Stimulated activated CD4-positive, alpha-beta T cell treated with anti-CD3 and anti-CD28 coated beads, Interleukin-1b, Interleukin-23, amount 100 ng/mL, for 4 hours (primary cell): Measurements from ENCODE around the gene TMEM272.
A peak's percentile ranks its signal among the peaks of the same experiment; 100 is the strongest.
"Not testable (repeated sequence)": the region's sequence is repeated elsewhere in the genome, so short reads cannot be mapped to it uniquely, and the experiment has no call there.

Source experiments
- DNase-seq, 2 donors: peaks; one replicate each; pipeline ENCODE4 v3.0.0-alpha.2; 2020; ENCODE audit warnings: low read depth in 2 of 2

The TMEM272 gene

GRCh38 chr13:51825165-51825592 lies 19.8 kb downstream of the TMEM272 start:
- no peak for DNase-seq

GRCh38 chr13:51824712-51825111 lies 20.3 kb downstream of the TMEM272 start:
- DNase-seq, result not testable (repeated sequence)

- no peak for DNase-seq
These were observed 21.1 kb downstream of the TMEM272 start for GRCh38 chr13:51823863-51824262.

DNA sequence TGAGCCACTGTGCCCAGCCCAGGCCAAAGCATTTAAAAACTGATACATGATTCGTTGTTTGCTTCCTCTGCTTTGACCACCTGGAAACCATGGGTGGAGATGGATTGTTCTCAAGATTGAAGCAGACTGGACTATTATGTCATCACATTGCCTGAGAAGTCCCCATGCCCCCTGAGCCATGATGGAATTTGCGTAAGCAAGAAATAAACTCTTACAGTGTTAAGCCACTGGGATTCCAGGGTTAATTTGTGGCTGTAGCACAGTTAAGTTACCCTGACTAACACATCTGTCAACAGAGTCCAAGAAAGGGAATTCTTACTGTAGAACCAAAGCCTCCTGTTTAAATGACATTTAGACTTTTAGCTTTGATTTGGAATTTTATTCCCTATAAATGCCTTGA lies 21.6 kb downstream of the TMEM272 start:
- no peak for DNase-seq

DNA sequence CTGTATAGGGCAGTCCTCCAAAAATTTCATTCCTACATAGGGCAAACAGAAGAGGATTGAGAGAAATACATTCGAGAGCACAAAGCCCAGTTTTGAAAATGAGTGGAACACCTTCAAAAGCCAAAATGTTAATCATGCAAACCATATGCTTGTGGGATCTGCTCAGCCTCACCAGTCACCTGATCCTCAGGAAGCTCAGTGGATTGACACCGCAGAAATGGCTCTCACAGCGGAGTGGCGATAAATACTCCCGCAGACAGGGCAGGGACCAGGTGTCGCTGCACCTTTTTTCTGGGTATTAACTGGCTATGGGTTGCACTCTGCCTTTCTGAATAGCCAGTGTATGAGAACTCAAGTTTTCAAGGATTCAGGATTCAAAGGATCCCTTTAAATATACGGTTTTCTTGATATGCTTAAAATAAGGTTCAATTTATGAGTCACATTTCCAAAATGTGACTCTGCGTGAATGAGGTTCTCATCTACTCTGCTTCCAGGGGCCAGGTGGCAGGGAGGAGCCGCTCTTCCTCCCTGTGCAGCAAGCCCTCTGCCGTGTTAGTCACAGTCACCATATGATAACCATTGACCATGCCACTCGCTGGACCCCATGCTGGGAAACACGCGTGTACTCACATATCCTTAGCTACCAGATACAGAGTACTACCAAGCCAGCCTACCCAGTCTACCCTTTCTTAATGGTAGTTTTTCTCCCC lies 22.7 kb downstream of the TMEM272 start:
- DNase-seq, result no peak

- no peak for DNase-seq
These were observed 23.4 kb downstream of the TMEM272 start for GRCh38 chr13:51821606-51822005.

DNA sequence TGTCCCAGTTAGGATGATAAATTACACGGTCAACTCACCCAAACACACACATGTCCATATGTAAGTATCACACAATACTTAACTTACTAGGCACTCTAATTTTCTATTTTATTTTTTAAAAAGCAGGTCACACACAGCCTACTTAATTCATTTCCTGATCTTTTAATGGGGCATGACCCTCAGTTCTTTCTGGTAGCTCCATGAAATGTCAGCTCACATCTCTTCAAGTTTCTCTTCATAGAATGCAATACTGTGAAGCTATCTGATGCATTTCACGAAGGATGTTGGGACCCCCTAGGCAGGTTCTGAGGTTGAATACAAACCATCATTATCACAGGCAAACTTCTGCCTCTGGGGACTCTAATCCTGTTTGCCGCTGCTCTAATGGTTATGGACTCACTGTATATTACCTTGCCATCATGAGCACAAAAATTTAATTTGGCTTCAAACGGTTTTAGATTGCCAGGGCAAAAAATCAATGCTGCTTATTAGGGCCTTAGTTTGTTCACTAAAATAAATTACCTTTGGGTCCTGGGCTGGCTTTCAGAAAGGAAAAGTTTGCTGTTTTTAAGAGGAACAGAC lies 24.9 kb downstream of the TMEM272 start:
- DNase-seq, result no peak

DNA sequence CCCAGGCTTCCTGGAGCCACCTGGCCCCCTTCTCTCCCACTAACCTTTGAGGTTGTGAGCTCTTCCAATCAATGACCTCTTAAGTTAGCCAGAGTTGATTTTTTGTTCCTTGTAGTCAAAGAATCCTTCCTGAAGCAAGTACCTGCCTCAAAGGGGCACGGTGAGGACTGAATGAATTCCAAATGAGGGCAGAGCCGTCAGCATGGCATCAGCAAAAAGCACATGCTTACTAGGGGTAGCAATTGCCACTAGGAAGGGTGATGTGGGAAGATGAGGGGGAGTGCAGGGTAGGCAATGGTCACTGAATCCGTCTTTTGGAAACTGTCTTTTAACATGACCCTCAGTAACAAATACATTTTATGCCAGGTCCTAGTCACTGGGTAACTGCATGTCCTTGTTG lies 25.4 kb downstream of the TMEM272 start:
- no peak for DNase-seq

GRCh38 chr13:51818781-51819511 lies 26.0 kb downstream of the TMEM272 start:
- peak in 1 of 2 donors; percentile 57 for DNase-seq

DNA sequence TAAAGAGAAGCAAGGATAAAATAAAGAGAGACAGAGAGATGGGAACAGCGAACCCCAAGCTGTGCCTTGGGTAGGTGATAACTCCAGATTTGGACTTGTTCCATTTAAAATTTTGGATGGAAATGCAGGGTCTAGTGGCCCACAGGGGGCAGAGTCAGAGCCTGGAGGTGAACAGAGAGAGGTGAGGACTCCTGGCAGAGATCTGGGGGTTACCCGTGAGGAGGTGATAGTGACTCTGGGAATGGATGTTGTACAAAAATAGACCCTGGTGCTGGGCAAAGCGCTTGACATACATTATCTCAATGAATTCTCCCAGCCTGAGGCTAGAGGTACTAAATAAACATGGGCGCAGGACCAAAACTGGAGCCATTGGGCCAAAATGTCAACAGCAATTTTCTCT lies 26.7 kb downstream of the TMEM272 start:
- DNase-seq, result no peak

- no peak for DNase-seq
These were observed 27.3 kb downstream of the TMEM272 start for GRCh38 chr13:51817717-51818116.

DNA sequence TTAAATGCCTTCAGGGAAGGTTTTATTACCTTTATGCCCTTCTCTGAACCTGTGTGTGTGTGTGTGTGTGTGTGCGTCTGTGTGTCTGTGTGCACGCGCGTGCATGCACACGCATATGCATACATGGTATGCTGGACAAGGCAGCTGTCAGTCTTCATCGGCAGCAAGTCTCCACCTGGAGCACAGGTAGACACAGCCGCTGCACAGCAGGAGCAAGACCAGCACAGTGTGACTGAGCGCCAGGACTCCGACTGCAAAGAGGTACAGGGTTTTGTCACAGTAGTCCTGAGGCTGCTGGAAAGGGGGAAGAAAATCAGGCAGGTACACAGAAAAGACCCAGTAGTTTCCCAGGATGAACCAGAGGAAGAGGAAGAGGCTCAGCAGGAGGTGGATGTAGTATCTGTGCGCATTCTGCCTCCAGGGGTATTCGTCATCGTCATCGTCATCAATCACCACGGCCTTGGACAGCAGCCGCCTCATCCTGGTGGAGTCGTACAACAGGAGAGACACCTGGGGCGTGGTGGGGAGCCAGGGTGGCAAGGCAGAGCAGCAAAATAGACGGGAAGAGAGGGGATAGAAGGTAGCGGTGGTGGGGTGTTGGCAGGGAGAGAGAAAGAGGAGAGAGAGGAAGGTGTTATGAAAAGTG lies 28.2 kb downstream of the TMEM272 start:
- DNase-seq, result no peak

GRCh38 chr13:51815848-51816247 lies 29.1 kb downstream of the TMEM272 start:
- DNase-seq, result no peak

GRCh38 chr13:51814825-51815650 lies 29.9 kb downstream of the TMEM272 start:
- DNase-seq, result peak; percentile 44 to 74

DNA sequence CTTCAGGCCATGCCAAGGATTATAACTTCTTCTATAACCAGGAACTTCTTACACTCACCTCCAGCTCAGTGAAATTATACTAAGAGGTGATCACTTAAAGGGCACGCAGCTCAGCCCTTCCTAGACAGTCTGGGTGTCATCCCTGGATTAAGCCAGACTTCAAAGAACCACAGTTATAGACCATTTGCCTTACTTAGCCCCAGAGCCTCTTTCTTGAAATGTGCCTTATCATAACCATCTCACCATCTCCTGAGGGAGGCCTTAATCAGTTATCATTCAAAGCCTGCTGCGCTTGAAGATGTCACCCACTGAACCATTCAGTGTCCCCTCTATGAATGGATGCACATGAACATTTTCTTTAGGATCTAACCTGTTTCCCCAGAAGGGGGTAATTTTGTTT lies 30.9 kb downstream of the TMEM272 start:
- DNase-seq, result no peak

GRCh38 chr13:51811920-51812451 lies 33.0 kb downstream of the TMEM272 start:
- no peak for DNase-seq

- DNase-seq, result no peak
These were observed 33.9 kb downstream of the TMEM272 start for GRCh38 chr13:51811046-51811445.

DNA sequence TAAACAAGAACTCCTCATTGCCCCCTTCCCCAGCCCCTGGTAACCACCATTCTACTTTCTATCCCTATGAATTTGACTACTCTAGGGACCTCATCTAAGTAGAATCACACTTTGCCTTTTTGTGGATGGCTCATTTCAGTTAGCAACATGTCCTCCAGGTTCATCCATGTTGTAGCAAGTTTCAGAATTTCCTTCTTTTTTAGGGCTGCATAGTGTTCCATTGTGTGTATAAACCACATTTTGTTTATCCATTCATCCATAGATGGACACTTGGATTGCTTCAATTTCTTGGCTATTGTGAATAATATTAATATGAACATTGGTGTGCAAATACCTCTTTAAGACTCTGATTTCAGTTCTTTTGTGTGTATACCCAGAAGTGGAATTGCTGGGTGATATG lies 36.2 kb downstream of the TMEM272 start:
- DNase-seq, result no peak

DNA sequence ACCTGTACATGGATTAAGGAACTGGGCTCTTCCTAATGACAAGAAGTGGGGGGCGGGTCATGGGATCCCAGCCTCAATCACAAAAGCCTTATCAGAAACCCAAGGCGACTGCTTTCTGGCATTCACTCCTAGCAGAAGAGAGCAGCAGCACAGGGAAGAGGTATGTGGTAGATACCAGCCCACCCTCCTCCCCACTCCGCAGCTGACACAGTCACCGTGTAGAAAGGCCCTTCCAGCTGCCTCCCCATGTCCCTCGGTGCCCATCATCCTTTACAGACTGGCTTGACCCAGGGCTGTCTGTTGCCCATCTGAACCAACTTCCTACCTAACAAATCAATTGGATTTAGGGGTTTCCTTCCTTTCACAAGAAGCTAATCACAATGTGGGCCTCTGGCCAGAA lies 37.9 kb downstream of the TMEM272 start:
- no peak for DNase-seq

DNA sequence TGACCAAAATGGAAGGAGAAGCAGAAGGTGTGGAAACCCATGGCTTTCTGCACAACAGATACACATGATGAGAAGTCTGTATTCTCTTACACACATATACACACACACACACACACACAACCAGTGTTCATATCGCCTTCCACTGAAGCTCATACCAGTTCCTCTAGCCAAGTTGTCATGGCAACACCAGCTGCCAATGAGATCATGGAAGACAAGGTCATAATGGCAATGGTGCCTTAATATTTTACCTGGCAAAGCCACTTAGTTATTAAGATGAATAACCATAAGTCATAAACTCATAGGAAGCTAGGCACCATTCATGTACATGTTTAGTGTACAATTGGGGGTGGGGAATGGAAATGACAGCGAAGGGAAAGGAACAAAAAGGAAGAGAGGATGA lies 38.4 kb downstream of the TMEM272 start:
- no peak for DNase-seq

DNA sequence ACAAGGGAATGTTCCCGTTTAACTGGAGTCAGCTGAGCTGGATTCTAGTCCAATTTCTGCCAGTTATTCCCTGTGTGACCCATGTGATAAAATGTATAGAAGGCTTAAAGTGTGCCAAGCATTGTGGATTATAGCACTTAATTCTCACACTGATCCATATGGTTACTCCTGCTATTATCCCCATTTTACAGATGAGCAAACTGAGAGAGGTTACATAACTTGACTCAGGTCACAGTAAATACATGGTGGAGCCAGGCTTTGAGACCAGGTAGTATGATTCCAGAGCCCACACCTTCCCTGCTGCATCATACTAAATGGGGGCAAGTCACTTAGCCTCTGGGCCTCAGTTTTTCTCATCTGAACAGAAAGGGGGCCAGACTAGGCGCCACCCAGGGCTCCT lies 39.1 kb downstream of the TMEM272 start:
- no peak for DNase-seq
